GM10266 (cell line): Measurements from ENCODE around the gene TH.

ENCODE experiments used
- DNase-seq: peaks from one replicate; pipeline ENCODE4 v3.0.0; 2012; ENCODE audit errors: extremely low spot score
- CTCF ChIP-seq: IDR thresholded peaks from 2 replicates; pipeline ENCODE4 v1.5.1; 2012; ENCODE audit warnings: mild to moderate bottlenecking, low read depth; ENCODE audit not compliant: control insufficient read depth, insufficient read depth; ENCODE audit errors: missing control alignments

The TH gene

DNA sequence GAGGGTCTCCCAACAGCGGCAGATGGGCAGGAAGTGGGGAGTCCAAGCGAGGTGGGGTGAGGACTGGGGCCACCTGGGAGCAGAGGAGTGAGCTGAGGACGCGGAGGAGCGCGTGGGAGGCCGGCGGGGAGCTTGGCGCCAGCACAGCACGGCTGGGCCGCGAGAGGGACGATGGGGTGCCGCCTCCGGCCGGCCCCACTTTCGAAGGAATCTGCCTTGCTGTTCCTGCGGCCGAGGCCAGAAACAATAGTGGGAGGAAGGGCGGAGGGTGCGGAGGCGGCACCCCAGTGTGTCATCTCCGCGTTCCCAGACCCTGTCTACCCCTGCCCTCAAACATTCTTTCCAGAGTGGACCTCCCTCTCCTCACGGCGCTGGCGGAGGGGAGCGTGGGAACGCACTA lies 16.1 kb downstream of the TH start:
- no peak for TF ChIP-seq CTCF
- no peak for DNase-seq

DNA sequence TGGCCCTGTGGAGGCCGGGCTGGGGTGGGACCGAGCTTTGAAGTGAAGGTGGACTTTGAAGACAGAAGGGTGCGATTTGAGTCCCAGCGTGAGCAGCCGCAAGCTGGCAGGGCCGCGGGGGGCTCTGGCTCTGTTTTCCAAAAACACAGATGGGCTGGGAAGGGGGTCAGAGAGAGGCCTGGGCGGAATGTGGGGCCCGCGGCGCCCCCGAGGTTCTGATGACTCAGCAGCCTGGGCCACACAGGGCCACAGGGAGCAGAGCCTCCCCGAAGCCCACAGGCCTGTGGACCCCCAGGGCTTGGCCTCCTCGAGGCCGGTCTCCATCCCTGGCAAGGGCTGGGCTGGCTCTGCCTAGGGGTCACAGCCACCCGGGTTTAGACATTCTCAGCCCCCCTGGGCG lies 16.7 kb downstream of the TH start:
- TF ChIP-seq CTCF: no peak
- no peak for DNase-seq

DNA sequence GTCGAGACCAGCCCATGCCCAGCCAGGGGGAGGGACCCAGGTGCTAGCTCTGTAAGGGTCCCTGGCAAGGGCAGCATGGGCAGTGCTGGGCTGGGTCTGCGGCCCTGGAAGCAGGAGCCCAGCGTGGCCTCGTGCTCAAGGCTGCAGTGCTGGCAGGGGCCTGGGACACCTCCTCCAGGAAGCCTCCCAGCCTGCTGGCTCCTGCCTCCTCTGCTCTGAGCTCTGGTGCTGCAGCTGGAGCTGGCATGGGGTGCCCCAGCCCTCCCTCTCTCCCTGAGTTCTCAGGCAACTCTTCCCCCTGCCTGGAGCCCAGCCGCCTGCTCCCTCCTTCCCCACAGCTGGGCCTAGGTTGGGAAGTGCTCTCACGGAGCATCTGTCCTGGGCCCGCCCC lies 17.4 kb downstream of the TH start:
- no peak for TF ChIP-seq CTCF
- no peak for DNase-seq

DNA sequence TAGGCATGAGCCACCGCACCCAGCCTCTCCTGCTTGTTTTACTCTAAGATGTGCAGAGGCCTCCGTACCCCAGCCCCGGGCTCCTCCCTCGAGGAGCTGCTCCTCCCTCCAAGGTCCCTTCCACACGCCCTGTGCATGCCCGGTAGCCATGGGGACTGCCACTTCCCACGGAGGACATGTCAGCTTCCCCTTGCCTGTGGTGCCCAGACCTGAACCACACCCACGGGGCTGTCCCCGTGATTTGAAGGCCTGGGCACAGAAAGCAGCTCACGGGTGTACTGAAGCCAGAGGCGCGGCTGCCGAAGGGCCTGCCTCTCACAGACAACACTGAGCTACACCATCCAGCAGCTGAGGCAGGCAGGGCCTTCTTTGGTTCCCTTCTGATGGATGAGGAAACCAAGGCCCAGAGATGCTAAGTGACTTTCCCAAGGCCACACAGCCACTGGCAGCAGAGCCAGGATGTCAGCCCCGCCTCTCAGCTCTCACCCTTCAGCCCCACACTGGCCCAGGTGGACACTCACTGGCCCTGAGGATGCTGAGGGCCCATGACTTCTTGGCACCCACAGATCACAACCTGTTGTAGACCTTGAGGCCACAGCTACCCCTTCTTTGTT lies 17.9 kb downstream of the TH start:
- no peak for TF ChIP-seq CTCF
- DNase-seq: no peak

DNA sequence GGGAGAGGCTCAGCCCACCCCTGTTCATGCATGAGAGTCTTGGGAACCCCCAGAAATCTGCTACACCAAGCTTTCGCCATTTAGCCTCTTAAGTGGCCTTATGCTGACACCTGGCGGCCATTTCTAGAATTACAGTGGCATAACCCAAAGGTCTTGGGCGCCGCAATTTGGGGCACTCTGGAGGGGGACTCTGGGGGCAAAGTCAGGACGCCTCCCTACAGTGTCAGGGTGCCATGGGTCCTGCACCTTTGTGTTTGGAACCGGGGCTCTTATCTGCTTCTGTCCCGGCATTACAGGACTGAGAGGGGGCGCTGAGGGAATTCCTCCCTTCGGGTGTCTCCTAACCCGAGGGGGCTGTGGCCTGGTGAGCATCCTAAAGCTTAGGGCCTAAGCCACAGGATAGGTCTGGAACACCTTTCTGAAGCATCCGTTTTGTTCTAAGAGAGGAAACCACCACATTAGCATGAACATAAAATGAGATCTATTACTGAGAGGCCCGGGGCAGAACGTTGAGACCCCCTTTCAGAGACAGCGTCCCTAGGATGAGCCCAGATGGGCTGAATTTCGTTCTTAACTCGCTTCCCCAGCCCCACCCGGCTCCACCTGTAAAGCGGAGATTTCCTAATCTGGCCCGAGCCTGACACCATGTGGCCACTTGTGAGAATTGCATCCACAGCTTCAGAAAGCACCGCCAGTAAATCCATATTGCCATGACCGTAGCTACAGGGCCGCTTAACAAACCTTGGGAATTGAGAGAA lies 19.9 kb downstream of the TH start:
- peak; percentile 88 for DNase-seq
- peak; percentile 86 for TF ChIP-seq CTCF

DNA sequence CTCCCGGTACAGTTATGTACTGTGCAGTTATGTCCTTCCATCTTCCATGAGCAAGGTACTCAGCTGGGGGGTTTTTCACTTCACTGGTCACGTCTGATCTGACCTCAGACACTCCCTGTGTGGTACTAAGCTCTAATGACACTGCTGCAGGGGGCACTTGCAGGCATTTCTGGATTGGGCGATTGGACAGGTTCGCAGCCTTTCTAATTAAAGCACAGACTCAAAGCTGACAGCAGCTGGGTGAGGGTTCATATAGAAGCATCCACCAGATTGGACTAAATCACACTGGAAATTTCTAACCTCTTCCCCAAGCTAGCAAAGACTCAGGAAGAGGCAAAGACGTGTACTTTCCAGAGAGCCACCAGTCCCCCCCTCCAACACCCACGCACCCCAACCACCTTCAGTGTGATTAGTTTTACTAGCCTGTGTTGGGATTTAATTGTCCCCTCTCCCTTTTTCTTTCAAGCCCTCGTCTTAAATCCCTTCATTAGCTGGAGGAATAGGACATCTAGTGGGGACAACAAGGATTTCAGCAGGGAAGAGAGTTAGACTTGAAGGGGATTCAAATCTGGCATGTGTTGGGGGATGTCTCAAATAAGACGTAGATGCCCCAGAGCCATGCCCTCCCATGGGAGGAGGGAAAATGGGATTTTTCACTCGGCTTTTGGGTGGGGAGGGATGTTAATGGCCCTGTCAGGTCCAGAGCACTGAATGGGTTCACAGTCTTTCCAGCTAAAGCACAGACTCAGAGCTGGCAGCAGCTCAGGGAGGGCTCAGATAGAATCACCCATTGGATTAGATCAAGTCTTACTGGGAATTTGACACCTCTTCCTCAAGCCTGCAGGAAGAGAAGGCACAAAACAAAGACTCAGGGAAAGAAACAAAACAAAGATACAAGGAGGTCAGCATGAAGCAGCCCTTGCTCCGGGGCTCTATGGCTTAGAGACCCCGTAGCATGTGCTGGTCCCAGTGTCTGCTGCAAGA lies 21.5 kb downstream of the TH start:
- DNase-seq: no peak
- TF ChIP-seq CTCF: peak; percentile 22
